DMS79 (cell line): ENCODE measurements around the gene PCDH15.
"Not testable (repeated sequence)": the region's sequence is repeated elsewhere in the genome, so short reads cannot be mapped to it uniquely, and the experiment has no call there.

ENCODE experiments used
- DNase-seq: peaks from one replicate; lab custom pipeline; 2025; lab: John Stamatoyannopoulos, UW

Gene PCDH15

GRCh38 chr10:53978301-53978700, 822.7 kb downstream of the PCDH15 start:
- DNase-seq = no peak

- no peak for DNase-seq
Observed at GRCh38 chr10:53977267-53977666, 823.8 kb downstream of the PCDH15 start.

GRCh38 chr10:53957401-53957800, 843.6 kb downstream of the PCDH15 start:
- DNase-seq = no peak

- no peak for DNase-seq
Observed at GRCh38 chr10:53955091-53955490, 845.9 kb downstream of the PCDH15 start.

DNA sequence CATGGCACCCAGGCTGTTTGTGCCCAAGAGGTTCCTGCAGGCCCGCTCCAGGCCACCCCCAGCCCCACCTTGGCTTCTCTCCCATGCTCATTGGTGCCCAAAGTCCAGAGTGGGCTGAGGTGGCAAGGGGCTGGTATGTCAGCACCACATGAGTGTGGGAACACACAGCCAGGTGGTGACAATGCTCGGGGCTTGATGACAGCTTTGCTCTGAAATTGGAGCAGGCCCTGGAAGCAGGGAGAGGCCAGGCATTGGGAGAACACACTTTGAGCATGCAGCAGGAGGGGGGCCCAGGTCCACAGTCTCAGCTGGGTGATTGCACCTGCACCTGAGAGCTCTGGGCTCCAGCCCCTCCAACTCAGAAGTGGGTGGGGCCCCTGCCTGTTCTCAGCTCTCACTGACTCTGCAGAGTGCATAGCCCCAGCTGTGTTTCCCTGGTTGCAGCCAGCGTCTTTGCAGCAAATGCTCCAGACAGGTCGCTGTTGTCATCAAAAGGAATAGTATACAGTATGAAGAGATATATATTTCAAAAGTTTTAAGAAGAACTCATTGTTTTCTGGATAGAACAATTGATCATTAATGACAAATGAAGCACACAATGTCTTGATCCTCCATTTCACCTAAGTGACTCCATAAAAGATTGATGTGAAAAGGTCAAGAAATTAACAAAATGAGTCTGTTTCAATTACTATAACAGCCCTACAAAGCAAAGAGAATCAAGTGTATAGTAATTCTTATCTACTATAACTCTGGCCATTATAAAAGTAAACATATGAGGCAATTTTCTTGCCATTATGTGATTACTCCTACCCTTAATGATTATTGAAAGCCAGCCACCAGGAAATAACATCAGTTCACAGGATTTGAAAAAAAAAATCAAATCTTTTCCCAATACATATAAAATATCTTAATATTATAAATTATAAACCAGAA, 848.1 kb downstream of the PCDH15 start:
- no peak for DNase-seq

- DNase-seq = no peak
Observed at GRCh38 chr10:53939654-53940053, 861.4 kb downstream of the PCDH15 start.

- no peak for DNase-seq
Observed at GRCh38 chr10:53930648-53931047, 870.4 kb downstream of the PCDH15 start.

- not testable (repeated sequence) for DNase-seq
Observed at GRCh38 chr10:53924051-53924700, 876.9 kb downstream of the PCDH15 start.

- DNase-seq = no peak
Observed at GRCh38 chr10:53918755-53919154, 882.3 kb downstream of the PCDH15 start.

- no peak for DNase-seq
Observed at GRCh38 chr10:53909791-53910190, 891.2 kb downstream of the PCDH15 start.

GRCh38 chr10:53904506-53905241, 896.4 kb downstream of the PCDH15 start:
- no peak for DNase-seq

- DNase-seq = no peak
Observed at GRCh38 chr10:53903756-53904155, 897.3 kb downstream of the PCDH15 start.

DNA sequence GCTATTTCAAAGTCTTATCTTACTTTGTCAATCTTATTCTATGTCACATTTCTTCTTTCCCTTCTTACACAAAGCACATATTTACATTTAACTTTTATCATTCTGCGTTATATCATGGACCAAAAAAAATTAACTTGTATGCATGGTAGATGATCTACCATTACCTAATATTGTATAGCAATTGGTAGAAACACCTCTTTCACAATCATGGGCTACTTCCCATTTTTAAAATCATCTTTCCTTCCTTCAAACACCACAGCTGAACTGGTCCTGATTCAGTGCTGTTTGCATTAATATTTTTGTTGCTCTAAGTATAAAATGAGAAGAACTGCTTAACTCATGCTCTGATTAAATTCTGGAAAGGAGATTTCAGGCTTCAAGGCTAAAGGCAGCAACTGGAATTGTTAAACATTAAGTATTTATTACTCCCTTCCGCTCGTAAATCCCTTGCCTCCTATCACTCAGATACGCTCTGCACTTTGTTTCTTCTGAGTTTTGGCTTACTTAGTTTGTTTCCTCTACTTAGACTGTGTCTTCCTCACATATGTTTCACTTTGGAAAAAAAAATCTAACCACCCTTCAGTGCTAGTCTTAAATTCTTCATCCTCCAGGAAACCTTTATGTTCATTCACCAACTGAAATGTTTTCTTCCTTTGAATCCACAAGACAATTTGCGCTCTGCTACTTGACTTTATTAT, 901.4 kb downstream of the PCDH15 start:
- no peak for DNase-seq

DNA sequence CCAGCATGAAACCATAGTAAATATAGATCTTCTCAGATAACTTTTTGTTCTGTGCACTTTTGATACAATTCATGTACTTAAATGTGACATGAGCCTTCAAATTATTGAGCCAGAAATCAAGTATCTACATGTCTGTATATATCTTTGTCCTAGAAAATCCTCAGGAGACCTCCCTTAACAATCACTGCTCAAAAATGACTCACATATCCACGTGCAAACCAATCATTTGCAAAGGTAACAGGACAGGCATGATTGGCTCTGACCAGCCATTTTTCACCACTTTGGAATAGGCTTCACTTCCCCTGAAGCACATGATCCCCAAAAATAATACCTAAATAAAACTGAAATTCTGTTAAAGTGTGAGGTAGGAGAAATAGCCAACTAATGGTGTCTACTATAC, 902.5 kb downstream of the PCDH15 start:
- DNase-seq = no peak

DNA sequence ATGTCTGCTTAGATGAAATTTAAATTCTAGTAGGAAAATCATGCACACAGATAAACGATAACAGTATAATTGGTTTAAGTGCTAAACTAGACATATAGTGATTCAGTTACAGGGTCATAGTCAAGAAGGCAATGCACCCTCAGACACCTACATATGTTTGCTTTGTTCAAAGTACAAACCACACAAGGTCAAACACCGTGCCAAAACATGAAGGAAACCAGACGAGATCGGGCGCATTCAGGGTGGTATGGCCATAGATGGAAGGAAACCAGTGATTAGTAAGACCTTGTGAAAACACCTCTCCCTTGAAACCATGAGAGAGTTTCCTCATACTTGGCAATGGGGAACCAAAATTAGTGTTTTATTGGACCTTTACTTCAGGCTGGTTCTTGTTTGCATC, 906.9 kb downstream of the PCDH15 start:
- DNase-seq = no peak

GRCh38 chr10:53893061-53893460, 908.0 kb downstream of the PCDH15 start:
- DNase-seq = no peak

DNA sequence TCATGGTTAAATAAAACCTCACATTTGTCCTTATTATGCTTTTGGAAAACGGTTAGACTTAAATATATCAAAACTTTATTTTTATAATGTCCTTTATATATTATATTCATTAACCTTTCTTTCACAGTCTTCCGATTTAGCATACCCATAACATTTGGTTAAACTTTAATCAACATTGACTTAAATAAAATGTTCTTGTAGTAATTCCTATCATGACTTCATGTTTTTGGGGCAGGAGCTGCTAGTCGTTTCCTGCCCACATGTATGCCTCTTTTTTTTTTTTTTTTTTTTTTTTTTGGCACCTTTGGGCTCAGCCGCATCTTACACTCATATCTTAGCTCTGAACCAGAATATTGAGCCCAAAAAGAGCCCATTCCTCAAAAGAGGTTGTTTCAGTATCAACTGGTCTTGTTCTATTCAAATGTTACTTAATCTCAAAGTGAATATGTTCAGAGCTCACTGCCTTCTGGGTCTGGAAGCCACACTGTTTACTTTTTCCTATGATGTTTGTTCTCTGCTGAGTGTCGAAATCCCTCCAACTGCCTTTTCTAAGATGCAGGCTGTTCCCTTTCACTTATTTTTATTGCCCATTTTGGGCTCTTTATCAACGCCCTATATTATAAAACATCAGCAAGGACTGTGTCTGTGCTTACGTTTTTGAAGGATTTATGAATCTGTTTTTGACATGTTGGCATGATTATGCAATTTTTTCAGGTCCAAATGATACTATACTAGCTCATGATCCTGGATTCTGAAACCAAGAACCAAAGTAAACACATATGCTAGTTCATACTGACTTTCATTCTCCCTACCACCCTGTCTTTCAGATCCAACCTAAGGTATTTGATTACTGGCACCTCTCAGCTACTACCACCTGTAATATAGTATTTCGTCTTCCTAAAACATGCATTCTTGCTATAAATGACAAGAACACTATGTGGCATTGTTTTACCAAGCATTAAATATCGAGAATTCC, 914.4 kb downstream of the PCDH15 start:
- no peak for DNase-seq

DNA sequence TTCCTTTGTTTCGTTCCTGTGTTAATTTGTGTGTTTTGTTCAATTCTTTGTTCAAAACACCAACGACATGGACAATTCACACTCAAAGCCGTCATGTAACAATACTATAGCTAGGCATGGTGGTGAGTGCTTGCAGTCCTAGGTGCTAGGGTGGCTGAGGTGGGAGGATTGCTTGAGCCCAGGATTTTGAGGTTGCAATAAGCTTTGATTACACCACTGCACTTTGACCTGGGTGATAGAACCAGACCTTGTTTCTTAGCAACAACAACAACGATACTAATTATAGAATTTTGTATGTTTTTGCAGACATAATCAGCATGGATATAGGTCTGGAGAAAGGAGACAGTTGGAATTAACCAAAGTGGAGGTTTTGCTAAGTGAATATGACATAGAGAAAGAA, 936.2 kb downstream of the PCDH15 start:
- no peak for DNase-seq

- no peak for DNase-seq
Observed at GRCh38 chr10:53852450-53853175, 948.4 kb downstream of the PCDH15 start.

- DNase-seq = no peak
Observed at GRCh38 chr10:53846809-53847208, 954.2 kb downstream of the PCDH15 start.
